ENCODE measurements around the gene CST5.

- TF ChIP-seq CTCF (IDR thresholded peaks at IDR 0.05), result no peak
- TF ChIP-seq POLR2A (IDR thresholded peaks at IDR 0.05), result no peak
Measured at GRCh38 chr20:23918896-23919295, 39.3 kb upstream of the CST5 start.

Data from body of pancreas (tissue), 4 donors.